Cardiac fibroblast (primary cell): ENCODE data around the gene RPL37A.

Experiments used
- DNase-seq, 2 donors: peaks; one replicate each; pipeline versions ENCODE4 v3.0.0 to v3.0.0-alpha.2; 2010; ENCODE audit warnings: low read depth in 2 of 2
- H3K4me3 ChIP-seq, 2 donors: replicated peaks in 1 of 2; 1 replicate in 1 of 2; 2 replicates in 1 of 2; pipeline ENCODE4 v1.5.1; 2011; ENCODE audit warnings: low read depth in 2 of 2, low read length in 2 of 2, mild to moderate bottlenecking in 2 of 2, moderate library complexity in 1 of 2
- TF ChIP-seq, protein P1 (sequence below): IDR thresholded peaks from one replicate; pipeline ENCODE4 v1.5.1; 2011; ENCODE audit warnings: low read depth, mild to moderate bottlenecking, low read length, inconsistent platforms

RPL37A gene

DNA sequence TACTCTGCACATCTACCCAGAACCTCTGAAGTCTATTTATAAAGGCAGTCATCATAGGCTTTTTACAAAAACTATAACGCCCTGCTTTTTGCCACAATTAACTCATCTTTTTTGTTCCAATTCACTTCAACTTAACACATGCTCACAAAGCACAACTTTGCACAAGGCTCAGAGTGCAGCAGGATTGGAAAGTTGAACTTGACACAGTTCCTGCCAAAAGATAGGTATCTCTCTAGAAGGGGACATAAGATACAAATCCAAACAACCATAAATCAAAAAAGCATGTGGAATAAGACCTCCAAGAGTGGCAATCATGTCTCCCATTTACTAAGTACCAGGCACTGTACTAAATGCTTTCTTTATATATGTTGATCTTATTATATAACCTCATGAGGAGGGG, 36.2 kb downstream of the RPL37A start:
- TF ChIP-seq, protein P1, sequence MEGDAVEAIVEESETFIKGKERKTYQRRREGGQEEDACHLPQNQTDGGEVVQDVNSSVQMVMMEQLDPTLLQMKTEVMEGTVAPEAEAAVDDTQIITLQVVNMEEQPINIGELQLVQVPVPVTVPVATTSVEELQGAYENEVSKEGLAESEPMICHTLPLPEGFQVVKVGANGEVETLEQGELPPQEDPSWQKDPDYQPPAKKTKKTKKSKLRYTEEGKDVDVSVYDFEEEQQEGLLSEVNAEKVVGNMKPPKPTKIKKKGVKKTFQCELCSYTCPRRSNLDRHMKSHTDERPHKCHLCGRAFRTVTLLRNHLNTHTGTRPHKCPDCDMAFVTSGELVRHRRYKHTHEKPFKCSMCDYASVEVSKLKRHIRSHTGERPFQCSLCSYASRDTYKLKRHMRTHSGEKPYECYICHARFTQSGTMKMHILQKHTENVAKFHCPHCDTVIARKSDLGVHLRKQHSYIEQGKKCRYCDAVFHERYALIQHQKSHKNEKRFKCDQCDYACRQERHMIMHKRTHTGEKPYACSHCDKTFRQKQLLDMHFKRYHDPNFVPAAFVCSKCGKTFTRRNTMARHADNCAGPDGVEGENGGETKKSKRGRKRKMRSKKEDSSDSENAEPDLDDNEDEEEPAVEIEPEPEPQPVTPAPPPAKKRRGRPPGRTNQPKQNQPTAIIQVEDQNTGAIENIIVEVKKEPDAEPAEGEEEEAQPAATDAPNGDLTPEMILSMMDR, result no peak
- H3K4me3 ChIP-seq, result no peak overlapping the region
- no peak for DNase-seq

DNA sequence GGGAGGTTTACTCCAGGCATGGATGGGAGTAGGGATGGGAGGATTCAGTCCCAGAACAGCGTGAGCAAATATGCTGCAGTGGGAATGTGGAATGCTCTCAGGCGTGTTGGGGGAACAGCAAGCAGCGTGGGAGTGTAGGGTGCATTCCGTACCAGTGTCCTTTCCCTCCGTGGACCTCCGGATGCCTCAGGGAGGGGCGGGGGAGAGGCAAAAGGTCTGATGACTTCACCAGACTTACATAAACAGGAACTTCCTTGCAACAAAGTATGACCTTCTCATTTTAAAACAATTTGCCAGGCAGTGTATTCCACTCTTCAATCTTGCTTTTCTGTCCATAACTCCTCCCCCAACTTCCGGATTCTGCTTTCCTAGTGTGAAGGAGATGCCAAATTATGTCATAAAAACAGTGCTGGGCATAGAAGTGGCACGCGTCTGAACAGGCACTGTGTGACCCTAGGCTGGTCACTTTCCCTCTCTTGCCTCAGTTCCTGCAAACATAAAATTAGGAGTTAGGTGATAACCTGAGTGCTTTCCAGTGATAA, 36.9 kb downstream of the RPL37A start:
- peak; percentile 93 to 96 for DNase-seq
- no peak overlapping the region for H3K4me3 ChIP-seq
- TF ChIP-seq, protein P1, result no peak

DNA sequence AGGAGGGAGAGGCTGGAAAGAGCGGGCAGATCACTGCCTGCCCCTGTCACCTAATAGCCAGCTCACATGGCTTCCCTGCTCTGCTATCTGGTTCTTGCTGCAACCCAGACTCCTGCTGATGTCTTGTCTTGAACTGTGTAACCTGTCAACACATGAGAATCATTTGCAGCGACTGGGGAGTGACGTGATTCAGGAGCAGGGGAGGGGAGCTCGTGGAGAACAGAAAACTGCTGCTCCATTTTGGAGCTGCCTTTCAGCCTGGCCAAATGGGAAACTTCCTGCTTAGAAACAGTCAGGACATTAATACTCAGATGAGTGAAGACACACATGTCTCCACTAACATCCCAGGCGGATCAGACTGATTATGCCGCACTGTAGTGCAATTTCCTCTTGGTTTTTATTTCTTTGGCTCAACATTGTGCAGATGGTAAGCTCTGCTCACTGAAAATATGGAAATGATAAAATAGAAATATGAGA, 38.1 kb downstream of the RPL37A start:
- no peak overlapping the region for H3K4me3 ChIP-seq
- TF ChIP-seq, protein P1, result no peak
- peak; percentile 23 to 49 for DNase-seq

DNA sequence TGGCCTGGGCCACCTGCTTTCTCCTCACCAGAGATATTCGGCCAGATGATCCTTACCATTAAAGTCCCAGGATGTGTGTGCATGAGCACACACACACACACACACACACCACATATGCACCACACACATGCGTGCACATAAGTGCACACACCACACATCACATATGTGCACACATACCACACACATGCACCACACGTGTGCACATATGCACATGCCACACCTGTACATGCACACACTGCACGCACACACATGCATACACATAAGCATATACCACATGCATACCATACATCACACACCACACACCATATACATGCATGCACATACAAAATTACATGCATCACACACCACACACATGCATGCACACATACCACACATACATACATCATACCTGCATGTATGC, 38.7 kb downstream of the RPL37A start:
- H3K4me3 ChIP-seq, result no peak overlapping the region
- TF ChIP-seq, protein P1, result no peak
- no peak for DNase-seq

DNA sequence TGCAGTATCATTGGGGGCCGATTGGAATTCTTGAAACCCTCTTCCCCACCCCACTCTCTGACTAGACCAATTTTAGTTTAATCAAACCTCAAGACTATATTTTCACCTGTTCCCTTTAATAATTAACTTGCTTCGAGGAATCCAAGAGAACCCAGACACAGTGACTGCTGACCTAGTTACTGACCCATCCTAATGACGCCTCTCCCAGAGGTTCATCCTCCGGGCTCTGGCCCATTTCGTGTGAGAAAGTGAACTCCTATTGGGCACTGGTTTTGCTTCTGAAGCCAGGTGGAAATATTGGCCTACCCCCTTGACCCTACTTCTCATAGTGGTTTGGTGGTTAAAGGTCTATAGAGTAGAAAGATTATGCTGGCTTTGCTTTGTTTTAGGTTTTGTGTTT, 39.9 kb downstream of the RPL37A start:
- no peak for DNase-seq
- TF ChIP-seq, protein P1, result no peak
- no peak overlapping the region for H3K4me3 ChIP-seq

DNA sequence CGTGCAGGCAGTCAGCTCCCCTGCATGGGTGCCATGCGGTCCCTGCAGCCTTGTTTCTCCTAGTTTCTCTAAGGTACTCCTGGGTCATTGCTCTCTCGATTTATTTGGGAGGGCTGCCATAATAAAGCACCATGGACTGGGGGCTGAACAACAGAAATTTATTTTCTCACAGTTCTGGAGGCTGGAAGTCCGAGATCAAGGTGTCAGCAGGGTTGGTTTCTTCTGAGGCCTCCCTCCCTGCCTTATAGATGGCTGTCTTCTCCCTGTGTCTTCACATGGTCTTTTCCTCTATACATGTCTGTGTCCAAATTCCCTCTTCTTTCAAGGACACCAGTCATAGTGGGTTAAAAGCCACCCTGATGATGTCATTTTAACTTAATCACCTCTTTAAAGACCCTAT, 40.5 kb downstream of the RPL37A start:
- no peak for DNase-seq
- TF ChIP-seq, protein P1, result no peak
- no peak overlapping the region for H3K4me3 ChIP-seq

DNA sequence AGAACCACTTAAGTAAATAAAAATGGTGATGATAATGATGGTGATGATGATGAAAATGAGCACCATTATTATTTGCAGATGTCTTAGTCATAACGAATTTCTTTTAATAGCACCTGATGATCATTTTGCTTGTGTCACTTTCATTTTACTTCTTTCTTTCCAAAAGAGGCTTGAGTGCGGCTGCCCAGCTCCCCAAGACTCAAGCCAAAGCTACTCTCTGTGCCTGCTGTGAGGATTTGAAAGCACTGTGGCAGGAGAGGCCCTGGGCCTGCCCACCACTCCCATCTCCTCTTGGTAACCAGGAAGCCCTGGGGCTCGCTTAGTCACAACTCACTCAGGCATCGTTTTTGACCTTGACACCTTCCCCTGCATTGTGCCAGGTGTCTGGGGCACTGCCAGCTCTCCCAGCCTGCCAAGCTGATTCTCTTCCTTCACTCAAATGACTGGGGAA, 41.2 kb downstream of the RPL37A start:
- DNase-seq, result no peak
- no peak overlapping the region for H3K4me3 ChIP-seq
- TF ChIP-seq, protein P1, result no peak
